RPMI8226 (cell line): Measurements from ENCODE around the gene PITX2.

Experiments used
- DNase-seq: peaks from one replicate; pipeline ENCODE4 v3.0.0-alpha.2; 2015

PITX2 gene

DNA sequence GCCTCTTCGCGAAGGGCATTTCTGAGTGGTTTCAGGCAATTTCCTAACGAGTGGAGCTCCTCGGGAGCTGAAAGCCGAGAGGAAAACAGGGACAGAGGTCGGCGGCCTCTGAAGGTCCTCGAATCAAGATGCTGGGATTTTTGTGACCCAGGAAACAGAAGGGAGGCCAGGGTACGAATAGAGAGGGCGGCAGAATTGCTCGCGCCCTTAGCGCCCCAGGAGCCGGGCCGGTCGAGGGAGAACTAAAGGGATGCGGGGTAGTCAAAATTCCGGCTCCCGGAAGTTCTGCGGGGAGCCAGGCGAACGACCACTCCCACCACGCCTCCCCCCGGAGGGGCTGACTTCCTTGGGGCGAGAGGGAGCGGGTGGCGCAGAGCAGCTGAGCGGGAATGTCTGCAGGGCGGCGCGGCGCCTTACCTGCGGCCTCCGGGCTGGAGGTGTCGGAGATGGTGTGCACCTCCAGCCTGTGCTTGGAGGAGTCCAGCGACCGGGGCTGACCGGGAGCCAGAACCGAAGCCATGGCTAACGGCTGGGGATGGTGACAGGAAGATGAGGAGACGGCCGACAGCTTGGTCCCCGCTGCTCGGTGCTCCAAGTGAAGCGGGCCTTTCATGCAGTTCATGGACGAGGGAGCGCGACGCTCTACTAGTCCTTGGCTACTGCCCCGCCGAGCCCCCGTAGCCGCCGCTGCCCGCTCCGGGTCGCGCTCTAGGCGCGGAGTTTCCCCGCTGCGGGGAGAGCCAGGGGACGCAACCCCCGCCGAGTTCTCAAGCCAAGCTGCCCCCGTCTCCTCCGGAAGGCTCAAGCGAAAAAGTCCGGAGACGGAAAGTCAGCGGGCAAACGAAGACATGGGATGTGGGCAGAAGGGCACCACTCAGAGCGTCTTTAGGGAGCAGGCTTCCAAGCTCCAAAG is 782 bp downstream of the PITX2 start:
- DNase-seq, result no peak

DNA sequence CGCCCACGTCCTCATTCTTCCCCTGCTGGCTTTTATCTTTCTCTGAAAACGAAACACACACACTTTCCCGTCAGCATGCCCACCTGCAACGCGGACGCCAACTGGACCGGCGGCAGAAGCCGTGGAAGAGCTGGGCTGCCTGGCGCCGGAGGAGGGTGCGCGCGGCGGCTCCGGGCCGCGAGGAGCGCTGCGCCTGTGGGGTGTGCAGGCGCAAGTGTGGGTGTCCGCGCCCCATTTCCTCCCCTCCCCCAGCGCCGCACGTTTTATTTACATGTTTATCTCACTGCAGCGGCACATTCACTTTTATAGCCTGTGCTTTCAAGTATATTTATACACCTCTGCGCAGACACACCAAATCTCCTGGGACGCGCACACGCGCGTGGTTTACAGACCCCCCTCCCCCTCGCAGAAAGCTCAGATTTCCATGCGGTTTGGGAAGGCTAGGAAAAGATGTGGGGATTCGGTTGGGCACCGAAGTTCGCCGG is 1.5 kb downstream of the PITX2 start:
- DNase-seq, result no peak

DNA sequence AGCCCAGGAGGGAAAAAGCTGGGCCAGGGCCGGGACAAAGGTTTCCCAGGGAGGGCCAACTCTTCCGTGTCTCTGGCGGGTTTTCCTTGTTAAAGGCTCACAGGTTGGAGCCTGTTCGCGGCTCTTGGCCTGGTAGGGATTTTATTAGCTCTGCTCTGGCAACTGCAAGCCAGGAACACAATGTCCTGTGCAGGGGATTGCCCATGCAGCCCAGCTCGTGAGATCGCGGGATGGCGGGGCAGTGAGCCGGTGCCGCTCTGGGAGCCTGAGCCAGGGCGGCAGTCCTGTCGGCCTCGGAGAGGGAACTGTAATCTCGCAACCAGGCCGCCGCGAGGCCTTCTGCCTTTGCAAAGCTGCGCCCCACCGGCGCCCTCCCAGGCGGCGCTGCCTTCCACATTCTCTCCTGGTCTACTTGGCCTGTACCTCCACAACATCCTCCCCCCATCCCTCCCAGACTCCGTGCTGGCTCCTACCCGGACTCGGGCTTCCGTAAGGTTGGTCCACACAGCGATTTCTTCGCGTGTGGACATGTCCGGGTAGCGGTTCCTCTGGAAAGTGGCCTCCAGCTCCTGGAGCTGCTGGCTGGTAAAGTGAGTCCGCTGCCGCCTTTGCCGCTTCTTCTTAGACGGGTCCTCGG is 2.1 kb downstream of the PITX2 start:
- no peak for DNase-seq

DNA sequence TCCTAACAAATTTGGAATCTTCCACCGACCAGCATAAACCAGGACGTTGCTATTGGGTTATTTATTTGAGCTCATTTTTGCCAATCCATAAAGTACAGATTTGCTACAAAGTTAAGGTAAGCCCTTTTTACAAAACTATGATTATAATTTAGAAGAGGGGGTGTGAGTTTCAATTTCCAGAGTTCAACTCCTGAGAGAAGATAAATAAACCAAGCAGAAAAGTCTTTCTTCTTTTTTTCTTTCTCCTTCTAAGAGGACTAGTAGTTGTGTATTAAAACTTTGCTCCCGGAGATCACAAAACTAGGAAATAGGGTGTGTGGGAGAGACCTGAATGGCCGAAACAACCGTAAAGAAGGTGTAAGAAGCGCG is 2.6 kb downstream of the PITX2 start:
- DNase-seq, result no peak

DNA sequence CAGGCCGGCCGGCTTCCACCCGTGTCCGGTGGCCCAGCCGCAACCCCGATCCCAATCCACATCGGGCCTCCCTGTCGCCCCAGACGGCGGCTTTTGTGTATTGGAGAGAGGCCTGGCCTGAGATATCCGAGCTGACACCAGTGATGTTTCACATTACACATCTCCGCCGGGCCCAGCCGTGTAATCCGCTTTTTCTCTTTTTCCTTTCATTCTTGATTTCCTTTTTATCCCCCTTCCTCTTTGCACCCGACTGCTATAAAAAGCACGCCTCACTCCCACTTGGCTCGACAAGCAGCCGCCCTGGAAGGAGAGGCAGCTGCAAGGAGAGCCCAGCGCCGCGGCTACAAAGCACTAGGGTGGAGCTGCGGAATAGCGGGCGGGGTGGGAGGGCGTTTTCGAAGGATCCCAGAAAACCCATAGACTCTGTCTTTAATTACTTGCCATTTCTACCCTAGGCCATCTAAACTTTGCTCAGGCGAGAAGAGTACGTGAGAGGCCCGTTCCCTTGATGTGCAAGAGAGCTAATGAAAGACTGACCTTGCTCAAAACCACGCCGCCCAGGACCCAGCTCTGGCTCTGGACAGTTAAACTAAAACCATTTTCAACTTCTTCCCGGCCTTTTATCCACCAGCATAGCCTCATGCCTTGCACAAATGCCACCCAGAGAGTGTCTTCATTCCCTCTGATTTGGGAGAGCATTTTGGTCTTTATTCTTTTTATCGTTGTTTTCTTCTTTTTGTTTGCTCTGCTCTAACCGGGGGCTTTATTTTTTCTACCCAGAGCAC is 3.2 kb downstream of the PITX2 start:
- DNase-seq, result no peak

DNA sequence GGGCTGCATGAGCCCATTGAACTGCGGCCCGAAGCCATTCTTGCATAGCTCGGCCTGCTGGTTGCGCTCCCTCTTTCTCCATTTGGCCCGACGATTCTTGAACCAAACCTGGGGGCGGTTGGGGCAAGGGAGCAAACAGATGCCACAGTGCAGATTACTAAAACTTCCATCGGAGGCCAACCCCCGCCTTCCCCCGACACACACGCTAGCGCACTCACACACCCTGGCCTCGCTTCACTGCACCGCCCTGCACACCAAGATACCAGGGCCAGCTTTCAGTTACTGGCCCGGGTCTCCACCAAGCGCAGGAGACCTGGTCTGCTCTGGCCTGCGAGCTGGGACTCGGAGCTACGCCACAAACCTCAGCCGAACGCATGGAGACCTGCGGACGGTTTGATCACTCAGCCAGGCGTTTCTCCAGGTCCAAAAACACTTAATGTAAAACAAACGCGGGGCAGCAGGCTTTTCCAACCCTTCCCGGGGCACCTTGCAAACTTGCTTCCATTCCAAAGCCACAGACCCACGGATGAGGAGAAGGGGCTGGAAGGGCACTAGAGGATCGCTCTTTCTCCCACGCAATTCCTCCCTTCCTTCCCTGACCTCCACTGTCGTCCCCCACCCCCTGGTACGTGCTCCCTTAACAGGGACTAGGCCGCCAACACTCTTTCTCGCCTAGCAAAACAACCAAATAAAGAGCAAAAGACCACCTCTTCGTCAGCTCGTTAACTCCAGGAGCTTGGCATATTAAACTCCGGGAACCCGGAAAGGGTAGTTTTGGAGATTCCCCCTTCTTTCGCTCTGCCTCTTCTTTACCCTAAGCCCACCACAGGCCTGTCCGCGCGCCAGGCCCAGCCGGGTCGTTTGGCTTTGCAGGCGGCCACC is 4.1 kb downstream of the PITX2 start:
- no peak for DNase-seq

GRCh38 chr4:110617646-110618580 is 5.0 kb downstream of the PITX2 start:
- no peak for DNase-seq

- DNase-seq, result no peak
These were observed 5.7 kb downstream of the PITX2 start for GRCh38 chr4:110617075-110617640.

DNA sequence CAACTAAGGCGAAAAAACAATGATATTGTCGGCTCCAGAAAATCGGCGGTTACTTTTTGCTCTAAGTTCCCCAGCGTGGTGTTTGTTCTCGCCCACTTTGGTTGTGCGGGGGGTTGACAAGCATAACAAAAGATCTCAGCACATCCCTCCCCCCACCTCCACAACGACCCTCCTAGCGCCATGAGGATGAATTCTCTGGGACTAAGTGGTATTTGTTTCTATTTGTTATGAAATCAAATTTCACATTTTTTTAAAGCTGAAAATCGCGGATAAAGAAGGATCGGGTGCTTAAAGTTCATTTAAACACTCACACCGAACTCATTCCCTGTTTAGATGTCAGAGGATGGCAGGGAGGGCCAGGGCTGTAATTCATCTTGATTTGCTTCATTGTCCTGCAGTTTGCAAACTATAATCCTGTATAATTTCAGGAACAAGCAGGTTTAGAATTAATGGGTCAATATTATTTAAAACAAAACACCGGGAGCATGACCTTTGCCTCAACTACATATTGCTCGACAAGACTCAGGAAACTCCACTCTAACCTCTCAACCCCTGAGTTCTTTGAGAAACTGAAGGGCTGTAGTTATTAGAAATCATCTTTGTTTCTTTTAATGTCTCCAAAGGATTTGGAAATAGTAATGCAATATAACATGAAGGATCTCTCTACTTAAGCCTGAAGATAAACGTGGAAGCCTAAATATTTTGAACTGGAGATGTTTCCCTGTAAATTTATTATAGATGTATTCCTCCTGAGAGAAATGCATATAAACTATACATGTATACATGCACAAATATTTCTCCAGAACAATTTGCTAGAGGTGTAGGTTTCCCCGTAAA is 6.4 kb downstream of the PITX2 start:
- DNase-seq, result no peak

DNA sequence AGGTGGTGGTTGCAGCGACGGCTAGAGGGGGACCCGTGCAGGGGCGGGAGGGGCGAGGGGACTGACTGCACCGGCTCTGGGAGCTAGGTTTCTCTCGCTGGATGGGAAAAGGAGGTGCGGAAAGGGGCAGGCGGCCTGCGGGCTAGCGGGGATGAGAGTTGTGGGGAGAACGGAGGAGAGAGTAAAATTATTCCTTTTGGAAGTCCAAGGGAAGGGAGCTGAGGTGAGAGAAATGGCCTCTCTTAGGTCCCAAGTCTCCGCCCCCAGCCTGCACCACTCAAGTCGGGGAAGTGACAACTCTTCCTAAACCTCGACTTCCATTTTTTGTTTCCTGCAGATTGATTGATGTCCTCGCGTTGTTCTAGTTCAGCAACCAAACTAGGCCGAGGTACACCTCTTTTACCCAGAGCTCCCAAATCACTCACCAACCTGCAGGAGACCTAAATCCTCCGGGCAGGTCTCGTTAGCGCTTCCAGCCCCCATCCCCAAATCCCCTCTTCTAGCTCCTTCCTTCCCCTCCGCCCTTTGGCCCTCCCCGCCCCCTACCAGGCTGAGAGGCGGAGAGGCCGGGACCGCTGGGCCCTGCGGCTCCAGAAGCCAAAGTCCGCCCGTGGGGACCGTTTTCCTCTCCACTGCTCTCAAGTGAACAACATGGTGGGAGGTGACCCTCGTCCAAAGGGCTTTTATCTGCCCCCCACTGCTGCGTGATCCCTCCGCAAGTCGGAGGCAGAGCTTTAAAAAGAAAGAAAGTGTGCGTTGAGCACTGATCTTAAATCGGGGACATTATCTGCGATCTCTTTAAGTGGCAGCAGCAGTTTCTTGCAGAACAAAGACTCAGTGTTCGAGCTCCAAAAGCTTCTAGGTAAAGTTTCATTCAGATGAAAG is 7.3 kb downstream of the PITX2 start:
- no peak for DNase-seq

- DNase-seq, result no peak
These were observed 7.9 kb downstream of the PITX2 start for GRCh38 chr4:110614976-110615352.

DNA sequence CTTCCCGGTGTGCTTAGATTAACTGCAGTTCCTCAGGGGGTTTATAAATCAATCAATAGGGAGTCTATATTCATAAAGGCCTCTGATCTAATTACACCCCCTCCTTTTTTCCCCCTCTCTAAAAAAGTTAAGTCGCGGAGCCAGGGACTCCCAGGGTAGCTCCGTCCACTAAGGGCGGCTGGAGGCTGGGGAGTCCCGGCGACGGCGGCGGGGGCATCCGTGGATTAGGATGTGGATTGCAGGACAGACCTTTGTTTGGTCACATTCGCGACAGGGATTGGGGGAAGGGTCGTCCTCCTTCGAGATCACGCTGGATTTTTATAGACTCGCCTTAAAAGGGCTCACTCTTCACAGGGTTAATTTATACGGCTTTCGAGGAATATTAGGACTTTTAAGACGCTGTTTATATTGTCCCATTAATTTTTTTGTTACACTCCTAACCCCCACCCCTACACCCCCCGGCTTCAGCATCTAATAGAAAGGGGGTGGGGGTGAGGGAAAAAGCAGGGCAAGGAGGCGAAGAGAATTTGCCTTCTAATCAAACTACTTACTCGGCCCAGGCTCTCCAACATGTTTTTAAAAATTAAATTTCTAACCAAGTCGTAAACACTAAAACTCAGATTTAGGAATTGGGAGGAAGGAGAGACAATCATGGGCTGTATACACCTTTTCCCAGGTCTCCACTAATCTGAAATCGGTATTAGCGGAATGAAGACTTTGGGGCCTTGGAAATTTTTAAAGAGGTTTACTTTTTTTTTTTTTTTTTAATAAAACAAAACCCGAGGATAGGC is 8.5 kb downstream of the PITX2 start:
- DNase-seq, result no peak

DNA sequence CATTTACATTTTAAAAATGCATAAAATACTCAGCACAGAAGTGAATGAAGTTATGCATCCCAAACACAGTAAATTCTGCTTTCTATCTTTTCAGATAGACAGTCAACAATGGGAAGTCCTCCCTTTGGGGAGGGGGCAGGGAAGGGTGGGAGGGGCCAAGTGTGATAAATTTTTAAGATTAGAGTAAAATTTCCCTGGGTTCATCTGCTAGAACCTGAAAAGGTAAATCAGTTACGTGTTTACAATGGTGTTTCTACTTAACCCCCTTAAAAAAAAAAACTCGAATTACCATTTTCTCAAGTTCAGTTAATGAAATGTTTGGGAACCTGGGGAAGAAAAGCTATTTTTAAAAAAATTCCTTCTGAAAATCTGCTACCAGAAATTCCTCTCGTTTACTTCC is 9.1 kb downstream of the PITX2 start:
- DNase-seq, result no peak

DNA sequence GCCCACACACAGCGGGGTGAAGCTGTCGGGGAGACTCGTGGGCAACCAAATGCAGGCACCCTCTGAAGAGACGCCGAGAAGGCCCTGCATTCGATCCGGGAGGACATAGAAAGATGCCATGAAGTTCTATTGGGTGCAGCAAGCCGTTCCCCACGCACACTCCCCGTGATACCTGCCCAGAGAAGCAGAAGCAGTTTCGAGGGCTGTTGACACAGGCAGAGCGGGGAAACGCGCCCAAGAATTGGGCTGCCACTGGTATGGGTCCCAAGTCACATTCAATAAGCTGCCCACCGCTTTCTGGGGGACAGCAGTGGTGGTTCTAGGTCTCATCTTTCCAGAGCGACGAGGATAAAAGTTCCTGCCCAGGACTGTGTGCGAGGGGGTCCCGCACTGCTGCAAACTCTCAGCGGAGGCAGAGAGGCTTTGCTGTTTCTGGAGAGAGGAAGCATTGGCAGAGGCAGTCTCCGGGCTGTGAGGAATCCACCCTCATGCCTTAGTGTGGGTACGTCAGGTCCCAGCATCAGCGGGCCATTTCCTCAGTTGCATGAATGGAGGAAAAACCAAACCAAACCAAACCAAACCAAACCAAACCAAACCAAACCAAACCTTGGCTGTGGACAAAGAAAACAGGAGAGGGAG is 10.1 kb downstream of the PITX2 start:
- DNase-seq, result no peak

DNA sequence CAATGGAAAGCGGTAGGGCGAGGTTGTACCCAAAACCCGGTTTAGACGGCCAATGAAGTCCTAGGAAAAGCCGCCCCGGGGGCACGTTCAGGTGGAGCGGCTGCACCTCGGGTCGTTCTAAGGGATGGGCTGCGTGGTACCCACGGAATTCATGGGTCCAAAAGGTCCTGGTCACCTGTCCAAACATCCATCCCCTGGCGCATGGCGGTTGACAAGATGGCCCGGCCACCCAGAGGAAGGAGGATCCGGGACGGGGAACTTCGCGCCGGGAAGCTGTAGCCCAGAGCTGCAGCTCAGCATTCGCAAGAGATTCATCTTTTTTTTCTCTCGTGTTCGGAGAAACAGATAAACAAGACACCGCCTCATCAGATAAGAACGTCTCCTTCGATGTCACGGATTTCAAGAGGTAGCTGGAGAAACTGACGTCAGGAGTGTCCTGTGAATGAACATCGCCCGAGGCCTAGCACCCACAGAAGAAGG is 10.9 kb downstream of the PITX2 start:
- no peak for DNase-seq

DNA sequence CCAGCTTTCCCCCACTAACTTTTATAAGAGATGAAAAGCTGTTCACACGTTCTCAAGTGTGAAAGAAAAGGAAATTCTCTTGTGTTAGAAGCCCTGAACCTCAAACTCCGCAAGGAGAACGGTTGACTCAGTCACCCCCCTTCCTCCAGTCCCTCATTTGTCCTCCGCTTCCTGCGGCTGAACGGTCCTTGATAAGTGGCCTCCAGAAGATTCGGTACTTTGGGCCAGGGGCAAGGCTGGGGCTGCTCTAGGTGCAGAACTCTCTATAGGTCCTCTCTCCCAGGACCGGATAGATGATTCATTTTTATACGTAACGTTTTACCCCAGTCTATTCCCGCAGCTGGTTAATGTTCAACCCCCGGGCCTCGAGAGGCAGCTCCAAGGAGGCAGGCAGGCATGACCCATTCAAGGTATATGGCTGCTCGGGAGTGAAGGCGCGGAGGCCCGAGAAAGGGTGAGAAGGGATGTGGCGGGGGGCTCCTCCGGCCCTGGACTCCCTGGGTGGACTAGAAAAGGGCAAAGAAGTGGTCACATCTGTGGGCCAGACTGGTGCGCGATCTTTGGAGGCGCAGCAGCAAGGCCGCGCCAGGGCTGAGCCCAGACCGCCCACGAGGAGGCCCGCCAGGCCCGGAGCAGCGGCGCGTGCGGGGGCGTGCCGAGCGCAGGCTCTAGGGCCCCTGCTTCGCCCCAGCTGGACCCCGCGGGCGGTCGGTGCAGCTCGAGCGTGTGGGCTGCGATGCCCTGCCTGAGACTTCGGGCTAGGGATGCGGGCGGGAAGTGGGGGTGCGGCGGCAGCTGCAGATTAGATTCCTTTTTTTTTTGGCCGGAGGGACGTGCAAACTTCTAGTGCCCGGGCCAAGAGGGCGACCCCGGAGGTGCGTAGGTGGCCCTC is 11.7 kb downstream of the PITX2 start:
- no peak for DNase-seq

DNA sequence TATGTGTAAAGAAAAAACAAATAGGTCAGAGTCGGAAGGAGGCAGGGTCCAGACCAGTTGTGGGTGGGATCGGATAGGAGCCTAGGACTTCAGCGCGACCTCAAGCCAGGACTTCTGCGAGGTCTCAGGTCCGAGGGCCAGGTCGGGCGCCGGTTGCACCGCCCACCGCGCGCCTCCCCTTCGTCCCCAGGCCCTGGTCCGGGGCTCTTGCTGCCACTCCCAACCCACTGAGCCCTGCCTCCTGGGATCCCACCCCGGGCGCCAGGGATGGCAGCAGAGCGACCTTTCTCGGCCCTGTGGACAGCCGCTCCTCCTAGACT is 12.3 kb downstream of the PITX2 start:
- no peak for DNase-seq
